Neural cell (in vitro differentiated cells): ENCODE results near the gene IQGAP2. TPM values are rescaled to one million over a fixed set of nuclear protein-coding genes. Genes with fewer than 3 reads are reported as not detected.

Experiments used
- H2AFZ ChIP-seq: fragments of 200-600, 300-800 bp; sonication (generic), shearing (Covaris generic); 2 replicates; pipeline ENCODE4 v1.6.0; 2014; ENCODE audit warnings: low read depth, mild to moderate bottlenecking, antibody characterized with exemption, low read length, moderate library complexity
- H3F3A ChIP-seq: fragments of 200-600 bp; shearing (Covaris generic); 2 replicates; pipeline ENCODE4 v1.6.1; 2016; ENCODE audit warnings: mild to moderate bottlenecking, moderate library complexity, mixed read lengths, antibody characterized with exemption, low read length; ENCODE audit not compliant: insufficient read depth, poor library complexity, severe bottlenecking
- H3K27ac ChIP-seq: fragments of 200-600, 300-800 bp; sonication (generic), shearing (Covaris generic); 2 replicates; pipeline ENCODE4 v1.5.1; 2014; ENCODE audit warnings: mild to moderate bottlenecking, low read length, moderate library complexity
- H3K27me3 ChIP-seq: fragments of 300-800, 200-600 bp; sonication (generic), shearing (Covaris generic); 2 replicates; pipeline ENCODE4 v1.6.0; 2014; ENCODE audit warnings: mild to moderate bottlenecking, low read depth, low read length, moderate library complexity; ENCODE audit not compliant: insufficient read depth
- H3K36me3 ChIP-seq: fragments of 300-800, 200-600 bp; sonication (generic), shearing (Covaris generic); 2 replicates; pipeline ENCODE4 v1.5.1; 2014; ENCODE audit warnings: mild to moderate bottlenecking, antibody characterized with exemption, low read length, moderate library complexity; ENCODE audit not compliant: insufficient read depth
- H3K4me2 ChIP-seq: fragments of 300-800, 200-600 bp; sonication (generic), shearing (Covaris generic); 2 replicates; pipeline ENCODE4 v1.6.0; 2014; ENCODE audit warnings: mild to moderate bottlenecking, low read length
- H3K4me3 ChIP-seq: fragments of 300-800, 200-600 bp; sonication (generic), shearing (Covaris generic); 2 replicates; pipeline ENCODE4 v1.5.1; 2014; ENCODE audit warnings: mild to moderate bottlenecking, low read length, moderate library complexity
- H3K79me2 ChIP-seq: fragments of 200-600 bp; shearing (Covaris generic); replicated peaks from 2 replicates; pipeline ENCODE4 v1.6.0; 2014; ENCODE audit warnings: mild to moderate bottlenecking, low read length, moderate library complexity; ENCODE audit not compliant: insufficient read depth
- H3K9ac ChIP-seq: fragments of 300-800, 200-600 bp; sonication (generic), shearing (Covaris generic); 2 replicates; pipeline ENCODE4 v1.6.1; 2016; ENCODE audit warnings: mild to moderate bottlenecking, low read length, mixed read lengths
- H3K9me2 ChIP-seq: fragments of 200-600 bp; shearing (Covaris generic); 2 replicates; pipeline ENCODE4 v1.6.1; 2016; ENCODE audit warnings: mild to moderate bottlenecking, low read length, mixed read lengths; ENCODE audit not compliant: insufficient read depth
- H3K9me3 ChIP-seq: fragments of 200-600, 300-800 bp; sonication (generic), shearing (Covaris generic); 2 replicates; pipeline ENCODE4 v1.6.1; 2016; ENCODE audit warnings: mild to moderate bottlenecking, mixed run types, low read length, moderate library complexity, mixed read lengths
- H4K20me1 ChIP-seq: fragments of 200-600 bp; shearing (Covaris generic); 2 replicates; pipeline ENCODE4 v1.6.1; 2016; ENCODE audit warnings: mild to moderate bottlenecking, mixed run types; ENCODE audit not compliant: insufficient read depth
- EP300 ChIP-seq: fragments of 450-650 bp; conservative IDR thresholded peaks from 2 replicates; pipeline ENCODE4 v1.6.1; 2014; ENCODE audit warnings: antibody characterized with exemption, mild to moderate bottlenecking, moderate library complexity; ENCODE audit not compliant: poor library complexity, severe bottlenecking
- EZH2 ChIP-seq: fragments of 200-600, 300-800 bp; shearing (Covaris generic), sonication (generic); IDR thresholded peaks from 2 replicates; pipeline ENCODE4 v1.6.1; 2014; ENCODE audit warnings: antibody characterized with exemption, low read length, borderline replicate concordance, mild to moderate bottlenecking; ENCODE audit not compliant: insufficient read depth, poor library complexity, severe bottlenecking
- MXI1 ChIP-seq: fragments of 450-650 bp; conservative IDR thresholded peaks from 2 replicates; pipeline ENCODE4 v1.6.1; 2014; ENCODE audit warnings: antibody characterized with exemption, mild to moderate bottlenecking; ENCODE audit not compliant: poor library complexity, severe bottlenecking
- POLR2AphosphoS5 ChIP-seq: IDR thresholded peaks from 2 replicates; pipeline ENCODE4 v1.6.1; 2012
- RAD21 ChIP-seq: fragments of 450-650 bp; conservative IDR thresholded peaks from 2 replicates; pipeline ENCODE4 v1.6.1; 2014; ENCODE audit warnings: antibody characterized with exemption, mild to moderate bottlenecking, moderate library complexity
- SMC3 ChIP-seq: fragments of 450-650 bp; conservative IDR thresholded peaks from 2 replicates; pipeline ENCODE4 v1.6.1; 2014; ENCODE audit warnings: antibody characterized with exemption, mild to moderate bottlenecking, moderate library complexity; ENCODE audit not compliant: poor library complexity
- TAF1 ChIP-seq: IDR thresholded peaks from 2 replicates; pipeline ENCODE4 v1.6.1; 2012; ENCODE audit warnings: low read depth
- polyA plus RNA-seq: library from polyadenylated mRNA; depleted of rRNA; stranded (reverse); fragments of >200 nt; gene quantifications from 2 replicates; pipeline ENCODE4 v1.2.3, GENCODE V29; 2014
- TF ChIP-seq, protein P1 (sequence below): IDR thresholded peaks from 2 replicates; pipeline ENCODE4 v1.6.1; 2012; ENCODE audit warnings: borderline replicate concordance
- TF ChIP-seq, protein P2 (sequence below): fragments of 450-650 bp; IDR thresholded peaks from 2 replicates; pipeline ENCODE4 v1.5.1; 2014; ENCODE audit warnings: antibody characterized with exemption, mild to moderate bottlenecking, moderate library complexity; ENCODE audit not compliant: poor library complexity, severe bottlenecking

Gene IQGAP2
- polyA plus RNA-seq, 1 donor from 2014 or later: 5.2 TPM

DNA sequence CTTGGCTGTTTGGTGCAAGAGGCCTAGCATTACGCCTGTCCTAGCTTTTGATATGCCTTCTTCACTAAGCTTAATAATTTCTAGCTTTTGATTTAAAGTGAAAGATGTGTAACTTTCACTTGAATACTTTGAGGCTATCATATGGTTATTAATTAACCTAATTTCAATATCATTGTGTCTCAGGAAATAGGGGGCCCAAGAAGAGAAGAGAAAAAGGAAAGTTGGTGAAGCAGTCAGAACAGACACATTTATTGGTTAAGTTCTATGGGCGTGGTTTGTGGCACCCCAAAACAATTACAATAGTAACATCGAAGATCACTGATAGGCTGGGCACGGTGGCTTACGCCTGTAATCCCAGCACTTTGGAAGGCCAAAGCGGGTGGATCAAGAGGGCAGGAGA is 261.0 kb downstream of the IQGAP2 start:
- no peak overlapping the region for H3K27ac ChIP-seq
- TF ChIP-seq MXI1 (no peak), POLR2AphosphoS5 (no peak), EP300 (no peak), EZH2 (no peak), RAD21 (no peak), SMC3 (no peak), TAF1 (no peak)
- TF ChIP-seq, protein P1, sequence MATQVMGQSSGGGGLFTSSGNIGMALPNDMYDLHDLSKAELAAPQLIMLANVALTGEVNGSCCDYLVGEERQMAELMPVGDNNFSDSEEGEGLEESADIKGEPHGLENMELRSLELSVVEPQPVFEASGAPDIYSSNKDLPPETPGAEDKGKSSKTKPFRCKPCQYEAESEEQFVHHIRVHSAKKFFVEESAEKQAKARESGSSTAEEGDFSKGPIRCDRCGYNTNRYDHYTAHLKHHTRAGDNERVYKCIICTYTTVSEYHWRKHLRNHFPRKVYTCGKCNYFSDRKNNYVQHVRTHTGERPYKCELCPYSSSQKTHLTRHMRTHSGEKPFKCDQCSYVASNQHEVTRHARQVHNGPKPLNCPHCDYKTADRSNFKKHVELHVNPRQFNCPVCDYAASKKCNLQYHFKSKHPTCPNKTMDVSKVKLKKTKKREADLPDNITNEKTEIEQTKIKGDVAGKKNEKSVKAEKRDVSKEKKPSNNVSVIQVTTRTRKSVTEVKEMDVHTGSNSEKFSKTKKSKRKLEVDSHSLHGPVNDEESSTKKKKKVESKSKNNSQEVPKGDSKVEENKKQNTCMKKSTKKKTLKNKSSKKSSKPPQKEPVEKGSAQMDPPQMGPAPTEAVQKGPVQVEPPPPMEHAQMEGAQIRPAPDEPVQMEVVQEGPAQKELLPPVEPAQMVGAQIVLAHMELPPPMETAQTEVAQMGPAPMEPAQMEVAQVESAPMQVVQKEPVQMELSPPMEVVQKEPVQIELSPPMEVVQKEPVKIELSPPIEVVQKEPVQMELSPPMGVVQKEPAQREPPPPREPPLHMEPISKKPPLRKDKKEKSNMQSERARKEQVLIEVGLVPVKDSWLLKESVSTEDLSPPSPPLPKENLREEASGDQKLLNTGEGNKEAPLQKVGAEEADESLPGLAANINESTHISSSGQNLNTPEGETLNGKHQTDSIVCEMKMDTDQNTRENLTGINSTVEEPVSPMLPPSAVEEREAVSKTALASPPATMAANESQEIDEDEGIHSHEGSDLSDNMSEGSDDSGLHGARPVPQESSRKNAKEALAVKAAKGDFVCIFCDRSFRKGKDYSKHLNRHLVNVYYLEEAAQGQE: no peak
- TF ChIP-seq, protein P2, sequence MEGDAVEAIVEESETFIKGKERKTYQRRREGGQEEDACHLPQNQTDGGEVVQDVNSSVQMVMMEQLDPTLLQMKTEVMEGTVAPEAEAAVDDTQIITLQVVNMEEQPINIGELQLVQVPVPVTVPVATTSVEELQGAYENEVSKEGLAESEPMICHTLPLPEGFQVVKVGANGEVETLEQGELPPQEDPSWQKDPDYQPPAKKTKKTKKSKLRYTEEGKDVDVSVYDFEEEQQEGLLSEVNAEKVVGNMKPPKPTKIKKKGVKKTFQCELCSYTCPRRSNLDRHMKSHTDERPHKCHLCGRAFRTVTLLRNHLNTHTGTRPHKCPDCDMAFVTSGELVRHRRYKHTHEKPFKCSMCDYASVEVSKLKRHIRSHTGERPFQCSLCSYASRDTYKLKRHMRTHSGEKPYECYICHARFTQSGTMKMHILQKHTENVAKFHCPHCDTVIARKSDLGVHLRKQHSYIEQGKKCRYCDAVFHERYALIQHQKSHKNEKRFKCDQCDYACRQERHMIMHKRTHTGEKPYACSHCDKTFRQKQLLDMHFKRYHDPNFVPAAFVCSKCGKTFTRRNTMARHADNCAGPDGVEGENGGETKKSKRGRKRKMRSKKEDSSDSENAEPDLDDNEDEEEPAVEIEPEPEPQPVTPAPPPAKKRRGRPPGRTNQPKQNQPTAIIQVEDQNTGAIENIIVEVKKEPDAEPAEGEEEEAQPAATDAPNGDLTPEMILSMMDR: no peak
- H3K79me2 ChIP-seq: no peaks in the 10 kb centered on the region

DNA sequence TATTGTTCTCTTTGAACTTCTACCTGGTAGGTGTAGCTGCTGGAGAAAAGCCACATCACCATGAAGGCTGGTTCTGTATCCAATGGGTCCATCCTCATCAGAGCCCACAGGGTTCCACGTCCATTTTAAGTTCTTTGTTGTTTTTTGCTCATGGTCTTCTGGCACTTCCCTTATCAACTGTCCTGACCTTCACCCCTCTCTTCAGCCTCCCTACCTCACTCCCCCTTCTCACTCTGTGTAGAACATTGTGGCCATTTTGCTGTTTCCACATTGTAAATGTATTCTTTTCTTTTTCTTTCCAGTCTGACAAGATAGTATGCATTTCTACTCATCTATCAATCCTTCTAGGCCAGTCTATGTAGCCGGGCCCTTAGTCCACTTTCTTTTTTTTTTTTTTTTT is 264.4 kb downstream of the IQGAP2 start:
- Histone ChIP-seq H3K9me3 (no peaks in the 10 kb centered on the region), H3K36me3 (no peaks in the 10 kb centered on the region), H3K27ac (no peak overlapping the region), H3K4me3 (no peak overlapping the region), H2AFZ (no peak overlapping the region), H3K4me2 (no peak overlapping the region), H4K20me1 (no peaks in the 10 kb centered on the region), H3K27me3 (no peaks in the 10 kb centered on the region), H3F3A (no peaks in the 10 kb centered on the region), H3K79me2 (no peaks in the 10 kb centered on the region), H3K9ac (no peak overlapping the region), H3K9me2 (no peaks in the 10 kb centered on the region)
- no peak for TF ChIP-seq EZH2
- TF ChIP-seq, protein P1: no peak
- no peak for TF ChIP-seq MXI1
- TF ChIP-seq SMC3: no peak
- TF ChIP-seq, protein P2: no peak
- TF ChIP-seq POLR2AphosphoS5: no peak
- TF ChIP-seq EP300: no peak
- TF ChIP-seq TAF1: no peak
- TF ChIP-seq RAD21: no peak

More for the DNA sequence above, 261.0 kb downstream of the IQGAP2 start:
- no peaks in the 10 kb centered on the region for H3K27me3 ChIP-seq
- H3K9ac ChIP-seq: no peak overlapping the region
- H3F3A ChIP-seq: no peaks in the 10 kb centered on the region
- H3K9me2 ChIP-seq: no peaks in the 10 kb centered on the region
- H3K36me3 ChIP-seq: no peaks in the 10 kb centered on the region
- H3K4me2 ChIP-seq: no peak overlapping the region
- no peaks in the 10 kb centered on the region for H3K9me3 ChIP-seq
- H3K4me3 ChIP-seq: no peak overlapping the region
- no peaks in the 10 kb centered on the region for H4K20me1 ChIP-seq
- H2AFZ ChIP-seq: no peak overlapping the region
